GM23338 (cell line): ENCODE data around the gene BACH1. TPM values are rescaled to one million over a fixed set of nuclear protein-coding genes. Genes with fewer than 3 reads are reported as not detected.

Experiments
- EZH2 ChIP-seq: fragments of 200-600 bp; sonication (generic); IDR thresholded peaks from one replicate; pipeline ENCODE4 v1.8.0; 2017; ENCODE audit warnings: antibody characterized with exemption, mild to moderate bottlenecking, low read depth; ENCODE audit not compliant: unreplicated experiment
- EZH2phosphoT487 ChIP-seq: fragments of 200-600 bp; sonication (generic); IDR thresholded peaks from one replicate; pipeline ENCODE4 v1.8.1; 2018; ENCODE audit warnings: antibody characterized with exemption; ENCODE audit not compliant: unreplicated experiment
- JUNB ChIP-seq: IDR thresholded peaks from one replicate; pipeline ENCODE4 v1.6.1; 2016; ENCODE audit warnings: antibody characterized with exemption; ENCODE audit not compliant: unreplicated experiment
- NANOG ChIP-seq: IDR thresholded peaks from 2 replicates; pipeline ENCODE4 v1.6.1; 2016; ENCODE audit warnings: antibody characterized with exemption, borderline replicate concordance
- POLR2AphosphoS5 ChIP-seq: IDR thresholded peaks from 2 replicates; pipeline ENCODE4 v1.6.1; 2016; ENCODE audit warnings: antibody characterized with exemption, low read depth
- ZNF114 ChIP-seq: fragments of 250-450 bp; sonication (Bioruptor Pico); IDR thresholded peaks from 2 replicates; pipeline ENCODE4 v1.5.0; 2020; ENCODE audit warnings: mild to moderate bottlenecking, moderate library complexity
- ZNF331 ChIP-seq: fragments of 250-450 bp; sonication (Bioruptor Pico); IDR thresholded peaks from 2 replicates; pipeline ENCODE4 v1.5.0; 2020; ENCODE audit warnings: low read depth, mild to moderate bottlenecking, moderate library complexity
- ZNF462 ChIP-seq: fragments of 250-450 bp; sonication (Bioruptor Pico); IDR thresholded peaks from 2 replicates; pipeline ENCODE4 v1.5.0; 2020; ENCODE audit warnings: mild to moderate bottlenecking, moderate library complexity
- polyA plus RNA-seq: library from polyadenylated mRNA; unstranded; fragments of >200 nt; fragmentation: Nextera tagmentation; extraction: Ambion mirVana; gene quantifications from 2 replicates; pipeline ENCODE4 v1.2.1, GENCODE V29; 2016
- total RNA-seq: library from RNA; depleted of rRNA; stranded (reverse); fragments of >200 nt; shearing (Covaris generic); gene quantifications from 2 replicates; pipeline ENCODE4 v1.2.3, GENCODE V29; 2014
- TF ChIP-seq, protein P1 (sequence below): IDR thresholded peaks from 2 replicates; pipeline ENCODE4 v1.6.1; 2016; ENCODE audit warnings: antibody characterized with exemption
- TF ChIP-seq, protein P2 (sequence below), 2 experiments: fragments of 200-600 bp in 1 of 2; sonication (generic) in 1 of 2; conservative IDR thresholded peaks; 2 replicates each; pipeline versions ENCODE4 v1.5.1 to v1.6.1; 2016 to 2017; ENCODE audit warnings: antibody characterized with exemption in 2 of 2, low read depth in 2 of 2, mild to moderate bottlenecking in 2 of 2, moderate library complexity in 1 of 2

The BACH1 gene
- total and polyA plus RNA-seq, 2 experiments from 2014 or later: 18.9 to 41.2 TPM

DNA sequence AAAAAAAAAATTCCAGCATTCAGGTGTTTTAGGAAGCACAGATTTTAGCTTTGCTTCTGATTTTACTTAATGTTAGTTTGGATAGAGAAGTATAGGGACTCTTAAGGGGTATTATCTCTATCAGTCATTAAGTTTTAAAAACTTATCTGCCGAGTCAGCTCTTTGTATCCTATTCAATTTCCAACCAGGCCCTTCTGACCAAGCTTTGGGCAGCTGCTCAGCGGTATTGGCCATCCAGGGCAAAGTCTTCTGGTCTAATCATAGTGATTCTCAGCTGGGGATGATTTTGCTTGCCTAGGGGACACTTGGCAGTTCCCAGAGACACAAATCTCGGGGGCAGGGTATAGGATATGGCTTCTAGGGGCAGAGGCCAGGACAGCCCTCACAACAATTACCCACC is 47.6 kb downstream of the BACH1 start (continued):
- TF ChIP-seq ZNF462 (CRISPR knock-in tag) (no peak), NANOG (no peak), ZNF331 (CRISPR knock-in tag) (no peak), JUNB (no peak), ZNF114 (CRISPR knock-in tag) (no peak), EZH2phosphoT487 (no peak), EZH2 (no peak), POLR2AphosphoS5 (no peak)
- TF ChIP-seq, protein P1, sequence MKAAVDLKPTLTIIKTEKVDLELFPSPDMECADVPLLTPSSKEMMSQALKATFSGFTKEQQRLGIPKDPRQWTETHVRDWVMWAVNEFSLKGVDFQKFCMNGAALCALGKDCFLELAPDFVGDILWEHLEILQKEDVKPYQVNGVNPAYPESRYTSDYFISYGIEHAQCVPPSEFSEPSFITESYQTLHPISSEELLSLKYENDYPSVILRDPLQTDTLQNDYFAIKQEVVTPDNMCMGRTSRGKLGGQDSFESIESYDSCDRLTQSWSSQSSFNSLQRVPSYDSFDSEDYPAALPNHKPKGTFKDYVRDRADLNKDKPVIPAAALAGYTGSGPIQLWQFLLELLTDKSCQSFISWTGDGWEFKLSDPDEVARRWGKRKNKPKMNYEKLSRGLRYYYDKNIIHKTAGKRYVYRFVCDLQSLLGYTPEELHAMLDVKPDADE: no peak
- TF ChIP-seq, protein P2, sequence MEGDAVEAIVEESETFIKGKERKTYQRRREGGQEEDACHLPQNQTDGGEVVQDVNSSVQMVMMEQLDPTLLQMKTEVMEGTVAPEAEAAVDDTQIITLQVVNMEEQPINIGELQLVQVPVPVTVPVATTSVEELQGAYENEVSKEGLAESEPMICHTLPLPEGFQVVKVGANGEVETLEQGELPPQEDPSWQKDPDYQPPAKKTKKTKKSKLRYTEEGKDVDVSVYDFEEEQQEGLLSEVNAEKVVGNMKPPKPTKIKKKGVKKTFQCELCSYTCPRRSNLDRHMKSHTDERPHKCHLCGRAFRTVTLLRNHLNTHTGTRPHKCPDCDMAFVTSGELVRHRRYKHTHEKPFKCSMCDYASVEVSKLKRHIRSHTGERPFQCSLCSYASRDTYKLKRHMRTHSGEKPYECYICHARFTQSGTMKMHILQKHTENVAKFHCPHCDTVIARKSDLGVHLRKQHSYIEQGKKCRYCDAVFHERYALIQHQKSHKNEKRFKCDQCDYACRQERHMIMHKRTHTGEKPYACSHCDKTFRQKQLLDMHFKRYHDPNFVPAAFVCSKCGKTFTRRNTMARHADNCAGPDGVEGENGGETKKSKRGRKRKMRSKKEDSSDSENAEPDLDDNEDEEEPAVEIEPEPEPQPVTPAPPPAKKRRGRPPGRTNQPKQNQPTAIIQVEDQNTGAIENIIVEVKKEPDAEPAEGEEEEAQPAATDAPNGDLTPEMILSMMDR (conservative IDR thresholded peaks at IDR 0.05; ENCODE audit: low read depth in 2 of 2): no peak
